ENCODE results near the gene NATD1.

NATD1 gene

GRCh38 chr17:21198411-21198810 is 54.8 kb downstream of the NATD1 start:
- H3F3A ChIP-seq (ENCODE audit: low read depth), result no peaks in the 10 kb centered on the region
- no peak overlapping the region for H3K4me3 ChIP-seq (ENCODE audit: low read length, poor library complexity, severe bottlenecking)
- TF ChIP-seq EZH2phosphoT487 (IDR thresholded peaks at IDR 0.05; ENCODE audit: borderline replicate concordance) (no peak), CTCF (conservative IDR thresholded peaks at IDR 0.05; ENCODE audit: low read length) (no peak)
- no peak overlapping the region for H2AFZ ChIP-seq (ENCODE audit: low read length)
- no peak overlapping the region for H3K4me2 ChIP-seq (ENCODE audit: low read depth, low read length, poor library complexity, severe bottlenecking)
- no peaks in the 10 kb centered on the region for H3K27me3 ChIP-seq (ENCODE audit: insufficient read depth, low read length, poor library complexity, severe bottlenecking)
- no peak overlapping the region for H3K9ac ChIP-seq (ENCODE audit: low read depth, low read length, poor library complexity, severe bottlenecking)
- H3K9me3 ChIP-seq (ENCODE audit: insufficient read depth, low read depth, low read length), result no peaks in the 10 kb centered on the region
- H3K9me2 ChIP-seq (replicated peaks; ENCODE audit: low read depth, low read length), result no peaks in the 10 kb centered on the region
- H3K4me1 ChIP-seq (ENCODE audit: insufficient read depth, low read length, poor library complexity, severe bottlenecking), result no peaks in the 10 kb centered on the region
- peaks cover 64% of the 10 kb centered on the region for H3K79me2 ChIP-seq (ENCODE audit: insufficient read depth, low read length)
- peaks cover 40% of the 10 kb centered on the region for H4K20me1 ChIP-seq (ENCODE audit: insufficient read depth, low read length, poor library complexity, severe bottlenecking)
- peaks cover 50% of the 10 kb centered on the region; the same call in 1 of the 2 replicates for H3K36me3 ChIP-seq (ENCODE audit: insufficient read depth, low read length)

GRCh38 chr17:21196126-21196525 is 57.1 kb downstream of the NATD1 start:
- no peaks in the 10 kb centered on the region for H3K9me3 ChIP-seq (ENCODE audit: insufficient read depth, low read depth, low read length)
- no peak for TF ChIP-seq CTCF (conservative IDR thresholded peaks at IDR 0.05; ENCODE audit: low read length)
- no peak overlapping the region for H3K9ac ChIP-seq (ENCODE audit: low read depth, low read length, poor library complexity, severe bottlenecking)
- H3K79me2 ChIP-seq (ENCODE audit: insufficient read depth, low read length), result peaks cover 41% of the 10 kb centered on the region
- H3K9me2 ChIP-seq (replicated peaks; ENCODE audit: low read depth, low read length), result no peaks in the 10 kb centered on the region
- no peak overlapping the region for H3K4me2 ChIP-seq (ENCODE audit: low read depth, low read length, poor library complexity, severe bottlenecking)
- H3K36me3 ChIP-seq (ENCODE audit: insufficient read depth, low read length), result peaks cover 46% of the 10 kb centered on the region; the same call in 1 of the 2 replicates
- H3K27me3 ChIP-seq (ENCODE audit: insufficient read depth, low read length, poor library complexity, severe bottlenecking), result no peaks in the 10 kb centered on the region
- no peak overlapping the region for H3K4me3 ChIP-seq (ENCODE audit: low read length, poor library complexity, severe bottlenecking)
- H3F3A ChIP-seq (ENCODE audit: low read depth), result no peaks in the 10 kb centered on the region
- no peaks in the 10 kb centered on the region for H3K4me1 ChIP-seq (ENCODE audit: insufficient read depth, low read length, poor library complexity, severe bottlenecking)
- peaks cover 20% of the 10 kb centered on the region for H4K20me1 ChIP-seq (ENCODE audit: insufficient read depth, low read length, poor library complexity, severe bottlenecking)
- H2AFZ ChIP-seq (ENCODE audit: low read length), result no peak overlapping the region

GRCh38 chr17:21194703-21195102 is 58.5 kb downstream of the NATD1 start:
- Histone ChIP-seq H3K36me3 (ENCODE audit: insufficient read depth, low read length) (peaks cover 47% of the 10 kb centered on the region; the same call in 1 of the 2 replicates), H2AFZ (ENCODE audit: low read length) (no peak overlapping the region), H3K9me2 (replicated peaks; ENCODE audit: low read depth, low read length) (no peaks in the 10 kb centered on the region), H3K9me3 (ENCODE audit: insufficient read depth, low read depth, low read length) (no peaks in the 10 kb centered on the region), H3K4me1 (ENCODE audit: insufficient read depth, low read length, poor library complexity, severe bottlenecking) (no peaks in the 10 kb centered on the region), H4K20me1 (ENCODE audit: insufficient read depth, low read length, poor library complexity, severe bottlenecking) (peaks cover 7% of the 10 kb centered on the region), H3K9ac (ENCODE audit: low read depth, low read length, poor library complexity, severe bottlenecking) (no peak overlapping the region), H3K27me3 (ENCODE audit: insufficient read depth, low read length, poor library complexity, severe bottlenecking) (no peaks in the 10 kb centered on the region), H3F3A (ENCODE audit: low read depth) (no peaks in the 10 kb centered on the region), H3K79me2 (ENCODE audit: insufficient read depth, low read length) (peaks cover 27% of the 10 kb centered on the region; the same call in 1 of the 2 replicates), H3K4me3 (ENCODE audit: low read length, poor library complexity, severe bottlenecking) (no peak overlapping the region), H3K4me2 (ENCODE audit: low read depth, low read length, poor library complexity, severe bottlenecking) (no peak overlapping the region)
- TF ChIP-seq CTCF (conservative IDR thresholded peaks at IDR 0.05; ENCODE audit: low read length) (no peak), EZH2phosphoT487 (IDR thresholded peaks at IDR 0.05; ENCODE audit: borderline replicate concordance) (no peak)
